GM19023 (cell line): ENCODE data around the gene AQP1.

Experiments
- ATAC-seq: cut with Tn5 transposase; IDR thresholded peaks from one replicate; pipeline ENCODE4 v1.9.1; 2021; ENCODE audit warnings: mild to moderate bottlenecking, moderate library complexity; ENCODE audit not compliant: unreplicated experiment

The AQP1 gene

GRCh38 chr7:30905078-30906012, 6.3 kb upstream of the AQP1 start:
- ATAC-seq, result no peak

- ATAC-seq, result no peak
Observed at GRCh38 chr7:30906014-30906413, 5.6 kb upstream of the AQP1 start.

- no peak for ATAC-seq
Observed at GRCh38 chr7:30906515-30907240, 5.0 kb upstream of the AQP1 start.

- no peak for ATAC-seq
Observed at GRCh38 chr7:30907527-30908267, 4.0 kb upstream of the AQP1 start.

GRCh38 chr7:30908681-30909080, 3.0 kb upstream of the AQP1 start:
- ATAC-seq, result no peak

- ATAC-seq, result no peak
Observed at GRCh38 chr7:30909431-30909830, 2.2 kb upstream of the AQP1 start.

GRCh38 chr7:30910411-30911073, 1.1 kb upstream of the AQP1 start:
- ATAC-seq, result no peak

- no peak for ATAC-seq
Observed at GRCh38 chr7:30911133-30911532, 520 bp upstream of the AQP1 start.

- ATAC-seq, result no peak
Observed at GRCh38 chr7:30912021-30912730, 523 bp downstream of the AQP1 start.

GRCh38 chr7:30912731-30912985, 1.0 kb downstream of the AQP1 start:
- ATAC-seq, result no peak

GRCh38 chr7:30912986-30913811, 1.5 kb downstream of the AQP1 start:
- no peak for ATAC-seq

GRCh38 chr7:30913821-30914515, 2.3 kb downstream of the AQP1 start:
- ATAC-seq, result no peak

- ATAC-seq, result no peak
Observed at GRCh38 chr7:30914596-30914995, 2.9 kb downstream of the AQP1 start.

GRCh38 chr7:30915005-30915601, 3.5 kb downstream of the AQP1 start:
- no peak for ATAC-seq

GRCh38 chr7:30915751-30916150, 4.1 kb downstream of the AQP1 start:
- ATAC-seq, result no peak

- ATAC-seq, result no peak
Observed at GRCh38 chr7:30916255-30916654, 4.6 kb downstream of the AQP1 start.

GRCh38 chr7:30916767-30917166, 5.1 kb downstream of the AQP1 start:
- ATAC-seq, result no peak

- no peak for ATAC-seq
Observed at GRCh38 chr7:30917216-30917893, 5.7 kb downstream of the AQP1 start.
